SK-N-SH (cell line): Measurements from ENCODE around the gene PIH1D1. TPM values are rescaled to one million over a fixed set of nuclear protein-coding genes. Genes with fewer than 3 reads are reported as not detected.

Experiments
- CTCF ChIA-PET: fragments of 300-600, 350-600 bp; formaldehyde crosslinking; extraction: SDS; loops from one replicate; lab custom pipeline; 2021; lab: Yijun Ruan, JAX
- POLR2A ChIA-PET: fragments of 350-600 bp; sonication (Branson Sonifier 250); formaldehyde crosslinking; extraction: SDS; loops from one replicate; lab custom pipeline; 2020; ENCODE audit warnings: antibody characterized with exemption, inconsistent platforms; lab: Yijun Ruan, JAX
- DNase-seq: peaks from one replicate; pipeline ENCODE4 v3.0.0; 2012
- H2AFZ ChIP-seq: fragments of 200-600 bp; sonication (generic); 2 replicates; pipeline ENCODE4 v1.8.1; 2016; ENCODE audit warnings: antibody characterized with exemption, mild to moderate bottlenecking, low read depth
- H3F3A ChIP-seq: fragments of 200-600 bp; sonication (generic); replicated peaks from 2 replicates; pipeline ENCODE3; 2016; ENCODE audit warnings: antibody characterized with exemption, mild to moderate bottlenecking; ENCODE audit not compliant: insufficient read depth
- H3K27ac ChIP-seq, 2 experiments: fragments of 200-500 bp in 1 of 2; fragments of 200-600 bp in 1 of 2; sonication (Bioruptor generic) in 1 of 2; sonication (generic), shearing (Covaris generic) in 1 of 2; 2 replicates each; pipeline versions ENCODE4 v1.5.1 to v1.6.1; 2014 to 2016; ENCODE audit warnings: low read depth in 2 of 2, inconsistent platforms in 1 of 2, low read length in 1 of 2, mild to moderate bottlenecking in 1 of 2, mixed read lengths in 1 of 2
- H3K27me3 ChIP-seq: fragments of 200-600 bp; sonication (generic), shearing (Covaris generic); 2 replicates; pipeline ENCODE4 v1.6.1; 2016; ENCODE audit warnings: mixed run types; ENCODE audit not compliant: insufficient read depth
- H3K36me3 ChIP-seq, 2 experiments: fragments of 200-500 bp in 1 of 2; fragments of 200-600 bp in 1 of 2; sonication (Bioruptor generic) in 1 of 2; sonication (generic) in 1 of 2; replicated peaks in 1 of 2; 2 replicates each; pipeline versions ENCODE3 to v1.5.1; 2014 to 2016; ENCODE audit warnings: low read length in 1 of 2, mild to moderate bottlenecking in 1 of 2; ENCODE audit not compliant: insufficient read depth in 2 of 2, control insufficient read depth in 1 of 2
- H3K4me1 ChIP-seq, 2 experiments: fragments of 200-500 bp in 1 of 2; fragments of 200-600 bp in 1 of 2; sonication (Bioruptor generic) in 1 of 2; sonication (generic), shearing (Covaris generic) in 1 of 2; 2 replicates each; pipeline versions ENCODE4 v1.5.1 to v1.6.1; 2014 to 2016; ENCODE audit warnings: low read depth in 1 of 2, low read length in 1 of 2, mixed run types in 1 of 2; ENCODE audit not compliant: insufficient read depth in 2 of 2, control insufficient read depth in 1 of 2
- H3K4me2 ChIP-seq: fragments of 200-600 bp; sonication (generic), shearing (Covaris generic); 2 replicates; pipeline ENCODE4 v1.6.1; 2017; ENCODE audit warnings: mixed run types
- H3K4me3 ChIP-seq, 2 experiments: fragments of 200-500 bp in 1 of 2; fragments of 200-600 bp in 1 of 2; sonication (Bioruptor generic) in 1 of 2; sonication (generic), shearing (Covaris generic) in 1 of 2; 2 replicates each; pipeline versions ENCODE4 v1.5.1 to v1.8.1; 2014 to 2016; ENCODE audit warnings: low read depth in 2 of 2, inconsistent platforms in 1 of 2, low read length in 1 of 2, mild to moderate bottlenecking in 1 of 2, mixed read lengths in 1 of 2, moderate library complexity in 1 of 2
- H3K79me2 ChIP-seq: fragments of 200-600 bp; sonication (generic); 2 replicates; pipeline ENCODE4 v1.8.1; 2017; ENCODE audit warnings: mild to moderate bottlenecking; ENCODE audit not compliant: insufficient read depth
- H3K9ac ChIP-seq: fragments of 200-600 bp; sonication (generic); 2 replicates; pipeline ENCODE4 v1.6.1; 2017; ENCODE audit warnings: mixed run types
- H3K9me2 ChIP-seq: fragments of 200-600 bp; sonication (generic); 2 replicates; pipeline ENCODE4 v1.6.1; 2017; ENCODE audit warnings: mixed run types
- H3K9me3 ChIP-seq: fragments of 200-600 bp; sonication (generic); 2 replicates; pipeline ENCODE4 v1.6.1; 2017; ENCODE audit warnings: mixed run types, mild to moderate bottlenecking, moderate library complexity
- H4K20me1 ChIP-seq: fragments of 200-600 bp; sonication (generic); 2 replicates; pipeline ENCODE4 v1.6.1; 2017; ENCODE audit warnings: mild to moderate bottlenecking, mixed run types; ENCODE audit not compliant: insufficient read depth
- CHD2 ChIP-seq: fragments of 150-350 bp; IDR thresholded peaks from 2 replicates; pipeline ENCODE4 v1.6.1; 2018; ENCODE audit warnings: low read length; ENCODE audit not compliant: partially characterized antibody
- ELF1 ChIP-seq: IDR thresholded peaks from 2 replicates; pipeline ENCODE4 v1.4.0; 2012
- EZH2phosphoT487 ChIP-seq: fragments of 200-600 bp; sonication (generic); IDR thresholded peaks from 2 replicates; pipeline ENCODE4 v1.6.1; 2017; ENCODE audit warnings: low read depth, mixed run types, mild to moderate bottlenecking, antibody characterized with exemption, moderate library complexity, borderline replicate concordance
- FOXJ3 ChIP-seq: sonication (generic); formaldehyde crosslinking; IDR thresholded peaks from 2 replicates; pipeline ENCODE4 v1.5.1; 2020; ENCODE audit warnings: mild to moderate bottlenecking, missing genetic modification reagents
- GATA2 ChIP-seq: sonication (generic); formaldehyde crosslinking; IDR thresholded peaks from 2 replicates; pipeline ENCODE4 v1.5.0; 2020; ENCODE audit warnings: mild to moderate bottlenecking, missing genetic modification reagents
- MXI1 ChIP-seq: IDR thresholded peaks from 2 replicates; pipeline ENCODE4 v1.6.1; 2012; ENCODE audit warnings: mild to moderate bottlenecking, low read depth, low read length, improper control_type of control experiment
- NFIC ChIP-seq: IDR thresholded peaks from 2 replicates; pipeline ENCODE4 v1.4.0; 2012; ENCODE audit warnings: borderline replicate concordance
- NRF1 ChIP-seq: IDR thresholded peaks from 2 replicates; pipeline ENCODE4 v1.6.1; 2012; ENCODE audit warnings: low read depth, mild to moderate bottlenecking, low read length
- SIN3A ChIP-seq: IDR thresholded peaks from 2 replicates; pipeline ENCODE4 v1.6.1; 2012; ENCODE audit warnings: low read depth, mild to moderate bottlenecking, low read length, moderate library complexity, borderline replicate concordance
- TAF1 ChIP-seq: IDR thresholded peaks from 2 replicates; pipeline ENCODE4 v1.6.1; 2012; ENCODE audit warnings: low read depth, mild to moderate bottlenecking, low read length, moderate library complexity, borderline replicate concordance
- TCF12 ChIP-seq: IDR thresholded peaks from 2 replicates; pipeline ENCODE4 v1.4.0; 2012
- TEAD4 ChIP-seq: IDR thresholded peaks from 2 replicates; pipeline ENCODE4 v1.4.0; 2012; ENCODE audit warnings: mild to moderate bottlenecking, borderline replicate concordance; ENCODE audit not compliant: insufficient read depth
- WGBS: methylation state at CpG from one replicate; pipeline ENCODE4 v1.1.6; 2017; ENCODE audit warnings: low lambda C conversion rate; 5-methylcytosine and 5-hydroxymethylcytosine counted together
- polyA plus RNA-seq, 3 experiments: library from polyadenylated mRNA; depleted of rRNA; stranded (reverse); fragments of >200 nt; gene quantifications; 2 replicates each; pipeline ENCODE4 v1.2.3, GENCODE V29; 2012
- TF ChIP-seq, protein P1 (sequence below): fragments of 150-350 bp; IDR thresholded peaks from 2 replicates; pipeline ENCODE4 v1.6.1; 2017; ENCODE audit warnings: antibody characterized with exemption, low read length, low read depth, borderline replicate concordance
- TF ChIP-seq, protein P2 (sequence below): fragments of 150-350 bp; IDR thresholded peaks from 2 replicates; pipeline ENCODE4 v1.6.1; 2016; ENCODE audit warnings: mild to moderate bottlenecking, low read depth, low read length
- TF ChIP-seq, protein P3 (sequence below): IDR thresholded peaks from 2 replicates; pipeline ENCODE4 v1.4.0; 2012; ENCODE audit warnings: low read depth
- TF ChIP-seq, protein P4 (sequence below): IDR thresholded peaks from 2 replicates; pipeline ENCODE4 v1.4.0; 2012; ENCODE audit warnings: low read depth, borderline replicate concordance

The PIH1D1 gene
- polyA plus RNA-seq, 1 of the 3 experiments (the other 2 are of a cell fraction), result 157 TPM

DNA sequence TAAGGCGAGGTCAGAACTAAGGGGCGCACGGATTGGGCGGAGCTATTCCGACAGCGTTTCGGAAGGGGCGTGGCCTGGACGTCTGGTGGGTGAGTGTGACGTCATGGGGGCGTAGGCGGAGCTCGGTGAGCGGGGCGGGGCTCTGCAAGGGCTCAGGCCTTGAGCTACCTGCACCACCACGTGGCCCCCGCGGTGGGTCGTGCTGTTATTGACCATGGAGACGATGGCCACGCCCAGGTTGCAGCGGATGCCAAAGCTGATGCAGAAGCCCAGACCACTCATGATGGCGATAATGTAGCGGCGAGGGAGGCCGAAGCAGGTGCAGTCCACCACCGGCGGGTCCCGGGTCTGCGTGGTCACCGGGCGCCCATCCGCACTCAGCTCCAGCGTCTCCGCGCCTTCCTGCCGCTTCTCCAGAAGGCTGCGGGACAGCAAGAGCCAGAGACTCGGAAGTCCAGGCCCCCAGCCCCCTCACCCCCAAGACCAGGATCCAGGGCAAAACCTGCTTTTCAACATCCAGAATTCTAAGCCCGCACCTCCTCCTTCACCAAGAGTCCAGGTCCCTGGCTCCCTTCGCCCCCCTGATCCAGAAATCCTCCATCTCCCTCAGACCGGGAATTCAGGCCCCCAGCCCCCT lies 15.1 kb downstream of the PIH1D1 start:
- DNase-seq, result peak; percentile 84
- no peaks in the 10 kb centered on the region for H3K9me3 ChIP-seq
- H3K27me3 ChIP-seq, result peaks cover 93% of the 10 kb centered on the region
- no peak overlapping the region for H3K4me2 ChIP-seq
- H3K27ac ChIP-seq, result no peak overlapping the region
- no peak overlapping the region for H2AFZ ChIP-seq
- WGBS, result 10% methylated on average over 37 of the region's 42 CpGs
- H3K79me2 ChIP-seq, result no peaks in the 10 kb centered on the region
- TF ChIP-seq MXI1 (0 out of 2 replicates have a peak, but pooled peaks have one; percentile 25), SIN3A (no peak)
- no peaks in the 10 kb centered on the region for H3K36me3 ChIP-seq
- H3K9ac ChIP-seq, result no peak overlapping the region
- H3K4me1 ChIP-seq, result peaks cover 0 to 21% of the 10 kb centered on the region in 2 experiments; a peak in 1 of 4 replicates
- peak overlapping the region in 1 of 2 experiments; percentile 21; a peak in 1 of 4 replicates for H3K4me3 ChIP-seq
- ChIA-PET POLR2A (no interaction called here), CTCF (interaction anchor here (1.0 to 3.7 kb wide), 7 partner anchors 6 to 45 kb away, joined by 3 to 36 read pairs (median 6); partner anchors contain the start of gene PTH2)
- H3F3A ChIP-seq, result peaks cover 9% of the 10 kb centered on the region
- no peaks in the 10 kb centered on the region for H3K9me2 ChIP-seq
- no peaks in the 10 kb centered on the region for H4K20me1 ChIP-seq

DNA sequence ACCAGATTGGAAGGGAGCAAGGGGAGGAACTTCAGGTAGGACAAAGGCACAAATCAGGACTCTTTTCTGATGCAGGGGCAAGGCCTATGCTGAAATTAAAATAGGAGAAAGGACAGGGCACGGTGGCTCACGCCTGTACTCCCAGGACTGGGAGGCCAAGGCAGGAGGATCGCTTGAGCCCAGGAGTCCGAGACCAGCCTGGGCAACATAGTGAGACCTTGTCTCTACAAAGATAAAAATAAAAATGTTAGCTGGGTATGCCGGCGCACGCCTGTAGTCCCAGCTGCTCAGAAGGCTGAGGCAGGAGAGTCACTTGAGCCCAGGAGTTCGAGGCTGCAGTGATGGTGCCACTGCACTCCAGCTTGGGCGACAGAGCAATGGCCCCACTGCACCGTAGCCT lies 15.9 kb downstream of the PIH1D1 start:
- ChIA-PET CTCF (interaction anchor here (1.5 to 3.7 kb wide), 6 partner anchors 7 to 44 kb away, joined by 3 to 36 read pairs (median 7); partner anchors contain the start of gene PTH2), POLR2A (no interaction called here)
- Histone ChIP-seq H3K4me3 (no peak overlapping the region), H3K9ac (no peak overlapping the region), H2AFZ (no peak overlapping the region), H3K27me3 (peaks cover 96% of the 10 kb centered on the region), H3K4me2 (no peak overlapping the region), H3F3A (peaks cover 7% of the 10 kb centered on the region), H3K4me1 (peaks cover 0 to 15% of the 10 kb centered on the region in 2 experiments; a peak in 1 of 4 replicates), H3K9me3 (no peaks in the 10 kb centered on the region), H4K20me1 (no peaks in the 10 kb centered on the region), H3K27ac (no peak overlapping the region), H3K79me2 (no peaks in the 10 kb centered on the region), H3K36me3 (no peaks in the 10 kb centered on the region), H3K9me2 (no peaks in the 10 kb centered on the region)
- 84% methylated on average over 10 of the region's 10 CpGs for WGBS
- TF ChIP-seq, protein P1, sequence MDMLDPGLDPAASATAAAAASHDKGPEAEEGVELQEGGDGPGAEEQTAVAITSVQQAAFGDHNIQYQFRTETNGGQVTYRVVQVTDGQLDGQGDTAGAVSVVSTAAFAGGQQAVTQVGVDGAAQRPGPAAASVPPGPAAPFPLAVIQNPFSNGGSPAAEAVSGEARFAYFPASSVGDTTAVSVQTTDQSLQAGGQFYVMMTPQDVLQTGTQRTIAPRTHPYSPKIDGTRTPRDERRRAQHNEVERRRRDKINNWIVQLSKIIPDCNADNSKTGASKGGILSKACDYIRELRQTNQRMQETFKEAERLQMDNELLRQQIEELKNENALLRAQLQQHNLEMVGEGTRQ, result no peak
- TF ChIP-seq, protein P2, sequence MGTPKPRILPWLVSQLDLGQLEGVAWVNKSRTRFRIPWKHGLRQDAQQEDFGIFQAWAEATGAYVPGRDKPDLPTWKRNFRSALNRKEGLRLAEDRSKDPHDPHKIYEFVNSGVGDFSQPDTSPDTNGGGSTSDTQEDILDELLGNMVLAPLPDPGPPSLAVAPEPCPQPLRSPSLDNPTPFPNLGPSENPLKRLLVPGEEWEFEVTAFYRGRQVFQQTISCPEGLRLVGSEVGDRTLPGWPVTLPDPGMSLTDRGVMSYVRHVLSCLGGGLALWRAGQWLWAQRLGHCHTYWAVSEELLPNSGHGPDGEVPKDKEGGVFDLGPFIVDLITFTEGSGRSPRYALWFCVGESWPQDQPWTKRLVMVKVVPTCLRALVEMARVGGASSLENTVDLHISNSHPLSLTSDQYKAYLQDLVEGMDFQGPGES, result no peak
- TF ChIP-seq, protein P3, sequence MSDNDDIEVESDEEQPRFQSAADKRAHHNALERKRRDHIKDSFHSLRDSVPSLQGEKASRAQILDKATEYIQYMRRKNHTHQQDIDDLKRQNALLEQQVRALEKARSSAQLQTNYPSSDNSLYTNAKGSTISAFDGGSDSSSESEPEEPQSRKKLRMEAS, result no peak
- TF ChIP-seq ELF1 (no peak), TCF12 (no peak), NFIC (no peak), CHD2 (no peak), NRF1 (no peak), GATA2 (CRISPR knock-in tag) (no peak), TEAD4 (no peak), FOXJ3 (no peak), TAF1 (no peak), MXI1 (no peak), EZH2phosphoT487 (no peak), SIN3A (no peak)
- TF ChIP-seq, protein P4, sequence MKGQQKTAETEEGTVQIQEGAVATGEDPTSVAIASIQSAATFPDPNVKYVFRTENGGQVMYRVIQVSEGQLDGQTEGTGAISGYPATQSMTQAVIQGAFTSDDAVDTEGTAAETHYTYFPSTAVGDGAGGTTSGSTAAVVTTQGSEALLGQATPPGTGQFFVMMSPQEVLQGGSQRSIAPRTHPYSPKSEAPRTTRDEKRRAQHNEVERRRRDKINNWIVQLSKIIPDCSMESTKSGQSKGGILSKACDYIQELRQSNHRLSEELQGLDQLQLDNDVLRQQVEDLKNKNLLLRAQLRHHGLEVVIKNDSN, result no peak
- no peak for DNase-seq
